Measurements from ENCODE around the gene EXD2.
A peak's percentile ranks its signal among the peaks of the same experiment; 100 is the strongest.
"Not testable (repeated sequence)": the region's sequence is repeated elsewhere in the genome, so short reads cannot be mapped to it uniquely, and the experiment has no call there.

The EXD2 gene

DNA sequence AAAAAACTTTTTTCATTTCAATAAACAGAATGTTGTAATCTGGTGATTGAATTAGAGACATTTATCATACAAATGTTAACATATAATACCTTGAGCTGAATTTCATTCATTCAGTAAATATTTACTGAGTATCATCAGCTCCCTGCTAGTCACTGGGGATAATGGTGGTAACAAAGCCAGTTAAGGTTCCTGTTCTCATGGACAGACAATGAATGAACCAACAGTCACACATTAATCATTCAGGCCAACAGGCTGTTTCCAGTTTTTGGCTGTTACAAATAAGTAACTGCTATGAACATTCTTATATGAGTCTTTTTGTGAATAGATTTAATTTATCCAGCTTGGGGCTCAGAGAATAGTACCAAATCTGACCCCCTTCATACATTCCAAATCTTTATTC is 13.5 kb downstream of the EXD2 start:
- DNase-seq: no peak

GRCh38 chr14:69207435-69208041 is 16.2 kb downstream of the EXD2 start:
- DNase-seq: no peak

- no peak for DNase-seq
These were observed 17.4 kb downstream of the EXD2 start for GRCh38 chr14:69208666-69209065.

- DNase-seq: no peak
These were observed 23.1 kb downstream of the EXD2 start for GRCh38 chr14:69214393-69214792.

DNA sequence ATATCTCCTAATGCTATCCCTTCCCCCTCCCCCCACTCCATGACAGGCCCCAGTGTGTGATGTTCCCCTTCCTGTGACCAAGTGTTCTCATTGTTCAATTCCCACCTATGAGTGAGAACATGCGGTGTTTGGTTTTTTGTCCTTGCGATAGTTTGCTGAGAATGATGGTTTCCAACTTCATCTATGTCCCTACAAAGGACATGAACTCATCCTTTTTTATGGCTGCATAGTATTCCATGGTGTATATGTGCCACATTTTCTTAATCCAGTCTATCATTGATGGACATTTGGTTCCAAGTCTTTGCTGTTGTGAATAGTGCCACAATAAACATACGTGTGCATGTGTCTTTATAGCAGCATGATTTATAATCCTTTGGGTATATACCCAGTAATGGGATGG is 26.4 kb downstream of the EXD2 start:
- not testable (repeated sequence) for DNase-seq

- DNase-seq: no peak
These were observed 33.6 kb downstream of the EXD2 start for GRCh38 chr14:69224946-69225345.

GRCh38 chr14:69226178-69226577 is 34.9 kb downstream of the EXD2 start:
- no peak for DNase-seq

GRCh38 chr14:69226736-69227135 is 35.4 kb downstream of the EXD2 start:
- no peak for DNase-seq

DNA sequence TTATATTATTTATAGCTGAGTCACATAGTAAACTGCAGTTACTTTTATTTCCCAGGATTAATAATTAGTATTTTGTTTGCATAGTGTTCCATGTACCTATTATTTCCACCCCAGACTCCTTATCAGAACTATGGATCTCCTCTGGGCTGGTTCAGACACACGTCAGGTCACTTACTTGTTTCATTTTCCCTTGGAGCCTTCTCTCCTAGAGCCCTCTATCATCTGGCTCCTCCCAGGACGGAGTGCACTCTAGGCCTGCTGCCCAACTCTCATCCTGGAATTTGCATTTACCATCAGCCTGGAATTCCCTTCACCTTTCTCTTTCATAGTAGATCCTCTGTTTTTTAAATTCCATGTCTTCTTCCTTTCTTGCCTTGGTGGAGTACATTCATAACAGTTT is 40.2 kb downstream of the EXD2 start:
- no peak for DNase-seq

DNA sequence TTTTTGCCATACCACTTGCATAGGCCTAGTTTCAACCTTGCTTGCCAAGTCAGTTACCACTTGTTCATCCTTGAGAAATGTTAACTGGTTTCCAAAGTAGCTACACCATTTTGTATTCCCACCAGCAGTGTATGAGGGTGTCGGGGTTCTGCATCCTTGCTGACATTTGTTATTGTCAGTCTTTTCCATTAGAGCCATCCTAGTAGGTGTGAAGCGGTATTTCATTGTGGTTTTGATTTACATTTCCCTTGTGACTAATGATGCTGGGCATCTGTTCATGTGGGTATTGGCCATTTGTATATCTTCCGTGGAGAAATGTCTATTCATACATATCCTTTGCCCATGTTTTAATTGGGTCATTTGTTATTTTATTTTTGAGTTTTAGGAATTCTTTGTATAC is 41.1 kb downstream of the EXD2 start:
- DNase-seq: no peak

GRCh38 chr14:69234106-69234505 is 42.8 kb downstream of the EXD2 start:
- no peak for DNase-seq

DNA sequence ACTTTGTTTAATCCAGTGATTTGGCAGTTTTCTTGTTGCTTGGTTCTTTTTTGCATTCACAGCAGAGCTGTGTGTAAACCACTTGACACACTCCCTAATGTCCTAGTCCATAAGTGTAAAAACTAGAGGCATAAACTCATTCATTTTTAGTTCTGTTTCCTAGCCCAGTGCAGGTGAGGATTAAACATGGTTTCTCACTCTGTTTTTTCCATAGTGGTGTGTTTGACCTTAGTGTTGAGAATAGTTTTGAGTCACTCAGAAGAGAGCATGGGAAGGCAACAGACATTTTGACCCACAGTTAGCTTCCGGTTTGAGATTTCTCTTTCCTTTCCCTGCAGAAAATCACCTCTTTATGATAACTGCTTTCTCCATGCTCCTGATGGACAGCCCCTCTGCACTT is 44.4 kb downstream of the EXD2 start:
- no peak for DNase-seq

DNA sequence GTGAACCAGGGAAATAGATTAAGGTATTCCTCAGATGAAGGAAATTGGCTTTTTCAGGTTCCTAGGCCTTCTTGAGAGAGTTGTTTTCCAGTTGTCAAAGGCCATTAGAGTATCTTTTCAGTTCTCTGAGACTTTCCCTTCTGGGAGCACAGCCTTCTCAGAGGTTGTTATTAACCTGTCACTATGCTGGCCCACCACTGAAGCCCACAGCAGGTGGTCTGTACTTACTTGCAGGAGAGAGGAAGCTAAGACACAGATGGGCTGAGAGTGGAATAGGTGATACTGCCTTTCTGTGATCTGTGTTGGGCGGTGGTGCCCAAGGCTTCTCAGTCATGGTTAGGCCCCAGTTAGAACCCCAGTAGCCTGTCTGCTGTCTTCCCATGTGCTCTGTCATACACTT is 45.8 kb downstream of the EXD2 start:
- DNase-seq: no peak

DNA sequence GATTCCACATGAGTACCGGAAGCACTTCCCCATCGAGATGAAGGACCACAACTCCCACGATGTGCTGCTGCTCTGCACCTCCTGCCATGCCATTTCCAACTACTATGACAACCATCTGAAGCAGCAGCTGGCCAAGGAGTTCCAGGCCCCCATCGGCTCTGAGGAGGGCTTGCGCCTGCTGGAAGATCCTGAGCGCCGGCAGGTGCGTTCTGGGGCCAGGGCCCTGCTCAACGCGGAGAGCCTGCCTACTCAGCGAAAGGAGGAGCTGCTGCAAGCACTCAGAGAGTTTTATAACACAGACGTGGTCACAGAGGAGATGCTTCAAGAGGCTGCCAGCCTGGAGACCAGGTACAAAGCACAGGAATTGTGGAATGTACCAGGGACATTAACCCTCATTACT is 46.3 kb downstream of the EXD2 start:
- no peak for DNase-seq

DNA sequence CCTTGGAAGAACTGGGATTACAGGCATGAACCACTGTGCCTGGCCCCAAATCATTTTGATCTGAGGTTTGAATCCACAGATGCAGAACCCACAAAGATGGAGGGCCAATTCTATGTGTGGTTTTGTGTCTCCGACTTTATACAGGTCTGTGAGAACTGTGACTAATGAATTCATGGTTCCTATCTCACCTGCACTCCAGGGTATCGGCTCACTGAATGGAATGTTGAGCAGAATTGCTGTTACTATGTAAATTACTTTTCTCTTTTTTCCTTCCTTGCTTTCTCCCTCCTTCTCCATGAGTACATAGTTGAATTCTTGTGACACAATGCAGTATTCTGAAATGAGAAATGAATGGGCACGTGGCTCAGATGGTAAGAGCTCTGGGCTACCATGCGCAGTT is 47.6 kb downstream of the EXD2 start:
- DNase-seq: no peak

DNA sequence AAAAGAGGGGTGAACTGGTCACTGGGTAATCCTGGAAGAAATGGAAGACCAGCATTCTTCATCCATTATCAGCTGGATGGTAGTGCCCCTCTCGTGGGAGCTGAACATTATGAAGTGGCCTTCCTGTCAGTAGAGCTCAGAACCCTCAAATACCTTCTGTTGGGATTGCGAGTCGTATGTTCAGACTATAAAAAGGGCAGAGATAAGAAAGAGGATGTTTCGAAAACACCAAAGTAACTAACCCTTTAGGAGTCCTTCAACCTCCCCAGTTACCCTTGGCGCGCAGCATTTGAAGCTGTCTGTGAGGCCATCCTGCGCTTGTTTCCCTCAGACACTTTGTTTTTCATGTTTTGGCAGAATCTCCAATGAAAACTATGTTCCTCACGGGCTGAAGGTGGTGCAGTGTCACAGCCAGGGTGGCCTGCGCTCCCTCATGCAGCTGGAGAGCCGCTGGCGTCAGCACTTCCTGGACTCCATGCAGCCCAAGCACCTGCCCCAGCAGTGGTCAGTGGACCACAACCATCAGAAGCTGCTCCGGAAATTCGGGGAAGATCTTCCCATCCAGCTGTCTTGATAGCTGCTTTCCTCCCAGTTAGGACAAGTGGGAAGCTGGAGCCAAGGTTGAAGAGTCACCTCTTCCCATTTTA is 49.4 kb downstream of the EXD2 start:
- DNase-seq: no peak

DNA sequence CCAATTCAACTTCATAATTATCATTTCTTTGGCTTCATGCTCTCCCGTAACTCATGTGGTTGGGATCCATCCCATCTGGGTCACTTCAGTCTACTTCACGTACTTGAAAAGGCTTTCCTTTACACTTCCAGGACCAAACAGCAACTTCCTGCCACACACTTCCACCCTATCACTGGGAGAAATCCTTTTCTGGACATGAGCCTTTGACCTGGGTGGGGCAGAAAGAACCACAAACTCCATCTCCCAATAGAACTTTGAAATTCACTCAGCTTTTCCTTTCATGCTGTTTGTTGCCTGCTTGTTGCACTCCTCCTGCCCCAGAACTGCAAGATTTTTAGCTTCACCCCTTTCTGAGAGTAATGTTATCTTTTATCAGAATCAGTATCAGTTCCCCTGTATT is 50.3 kb downstream of the EXD2 start:
- DNase-seq: no peak

DNA sequence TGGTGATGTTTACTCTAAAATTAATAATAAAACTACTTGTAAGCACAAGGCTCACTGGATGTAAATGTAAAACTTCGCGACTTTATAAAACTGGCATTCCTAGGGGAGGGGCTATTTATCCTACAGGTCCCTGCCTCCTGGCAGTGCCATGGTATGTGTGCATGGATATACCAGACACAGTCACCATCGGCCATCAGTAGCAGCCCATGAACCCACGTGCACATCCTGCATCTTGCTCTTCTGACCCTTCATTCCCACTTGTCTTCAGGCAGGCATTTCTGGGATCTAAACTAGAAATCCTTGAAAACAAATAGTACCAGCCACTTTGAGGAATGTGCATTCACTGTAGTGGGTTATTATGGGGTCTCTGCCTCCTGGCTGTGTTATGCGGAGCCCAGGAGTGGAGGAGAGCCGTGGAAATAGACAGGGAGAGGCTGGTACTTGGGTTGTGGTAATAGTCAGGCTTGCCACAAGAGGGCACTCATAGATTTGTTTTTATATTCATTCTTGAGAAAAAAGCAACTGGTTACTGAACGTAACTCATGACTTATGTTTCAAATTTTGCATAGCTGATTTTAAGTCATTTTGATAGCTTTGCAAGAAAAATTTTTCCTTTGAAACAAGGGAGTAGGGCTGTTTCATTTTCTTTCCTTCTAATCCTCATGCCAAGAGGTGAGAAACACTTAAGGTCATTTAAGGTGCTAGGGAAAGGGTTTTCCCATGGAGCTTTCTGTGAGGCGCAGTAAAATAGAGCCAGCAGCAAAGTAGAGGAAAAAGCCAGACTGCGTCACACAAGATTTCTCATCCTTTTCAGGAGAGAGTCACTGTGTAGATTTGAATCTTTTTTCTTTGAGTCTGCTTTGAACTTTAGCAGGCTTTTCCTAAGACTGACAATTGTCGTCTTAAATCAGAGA is 51.3 kb downstream of the EXD2 start:
- peak; percentile 17 for DNase-seq

DNA sequence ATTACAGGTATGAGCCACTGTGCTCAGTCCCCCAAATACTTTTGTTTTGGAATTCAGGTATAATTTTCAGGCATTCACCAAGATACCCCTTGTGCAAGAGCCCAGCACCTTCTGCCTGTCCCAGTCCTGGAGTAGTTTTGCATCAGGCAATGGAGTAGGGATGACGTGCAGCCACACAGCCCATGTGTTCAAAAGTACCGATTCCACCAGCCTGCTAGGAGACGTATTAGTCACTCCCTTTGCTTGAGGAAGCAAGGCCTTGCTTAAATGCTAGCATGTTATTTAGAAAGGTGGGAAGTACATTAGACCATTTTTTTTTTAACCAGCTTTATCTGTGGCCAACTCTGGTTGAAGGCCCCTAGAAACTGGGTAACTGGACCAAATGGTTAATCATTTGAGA is 53.6 kb downstream of the EXD2 start:
- DNase-seq: no peak

- DNase-seq: no peak
These were observed 55.0 kb downstream of the EXD2 start for GRCh38 chr14:69246331-69246730.

- no peak for DNase-seq
These were observed 56.6 kb downstream of the EXD2 start for GRCh38 chr14:69247676-69248440.

- no peak for DNase-seq
These were observed 58.3 kb downstream of the EXD2 start for GRCh38 chr14:69249603-69250002.

DNA sequence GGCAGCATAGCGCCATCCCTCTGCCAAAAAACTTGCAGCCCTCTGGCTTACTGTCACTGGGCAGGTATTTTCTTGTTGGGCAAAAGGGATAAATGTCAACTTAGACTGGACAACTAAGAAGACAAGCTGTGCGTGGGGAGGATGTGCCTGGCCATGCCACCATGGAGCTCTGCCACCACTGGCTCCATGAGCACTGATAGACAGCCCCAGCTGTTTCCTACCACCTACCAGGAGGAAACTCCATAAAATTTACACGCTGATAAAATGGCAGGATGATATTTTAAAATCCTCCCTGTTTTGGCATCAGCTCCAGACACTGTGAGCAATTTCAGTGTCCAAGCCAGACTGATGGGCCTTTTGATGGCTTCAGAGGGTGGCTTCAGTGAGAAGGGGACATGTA is 61.6 kb downstream of the EXD2 start:
- no peak for DNase-seq

All from kidney glomerular epithelial cell (primary cell).